Osteocyte (in vitro differentiated cells): ENCODE data around the gene HPS6. TPM values are rescaled to one million over a fixed set of nuclear protein-coding genes. Genes with fewer than 3 reads are reported as not detected.

Experiments used
- DNase-seq: peaks from one replicate; pipeline ENCODE4 v3.0.0; 2021; ENCODE audit warnings: mixed read lengths; ENCODE audit not compliant: unreplicated experiment; ENCODE audit errors: extremely low spot score
- H3K27ac Mint-ChIP-seq: one replicate; pipeline ENCODE4 v1.8.0; 2021; ENCODE audit warnings: mild to moderate bottlenecking, mixed read lengths; ENCODE audit not compliant: unreplicated experiment
- H3K27me3 Mint-ChIP-seq: one replicate; pipeline ENCODE4 v1.8.0; 2021; ENCODE audit warnings: mixed read lengths; ENCODE audit not compliant: unreplicated experiment
- H3K36me3 Mint-ChIP-seq: one replicate; pipeline ENCODE4 v1.8.0; 2021; ENCODE audit warnings: mixed read lengths; ENCODE audit not compliant: unreplicated experiment
- H3K4me1 Mint-ChIP-seq: one replicate; pipeline ENCODE4 v1.8.0; 2021; ENCODE audit warnings: mixed read lengths; ENCODE audit not compliant: unreplicated experiment
- H3K4me3 Mint-ChIP-seq: one replicate; pipeline ENCODE4 v1.8.0; 2021; ENCODE audit warnings: mild to moderate bottlenecking, moderate library complexity, mixed read lengths; ENCODE audit not compliant: unreplicated experiment
- H3K9me3 Mint-ChIP-seq: one replicate; pipeline ENCODE4 v1.8.0; 2021; ENCODE audit warnings: mixed read lengths; ENCODE audit not compliant: unreplicated experiment
- long read RNA-seq: library from polyadenylated mRNA; unstranded; transcript quantifications from one replicate; pipeline ENCODE4 v2.0.0, GENCODE V29; 2021
- total RNA-seq: library from RNA; stranded (reverse); gene quantifications from 2 replicates; pipeline ENCODE4 v1.2.1, GENCODE V29; 2021
- TF ChIP-seq, protein P1 (sequence below): fragments of 200-600 bp; sonication (generic); IDR thresholded peaks from 2 replicates; pipeline ENCODE4 v1.5.0; 2021; ENCODE audit warnings: antibody characterized with exemption, mild to moderate bottlenecking, moderate library complexity

HPS6 gene
- total RNA-seq = 21.5 and 22.2 TPM in 2 replicates
- long read RNA-seq, partial matches to known transcripts = 0 of 2 reads
- long read RNA-seq, other reads (novel, unspliced or antisense) = 0 of 2 reads

DNA sequence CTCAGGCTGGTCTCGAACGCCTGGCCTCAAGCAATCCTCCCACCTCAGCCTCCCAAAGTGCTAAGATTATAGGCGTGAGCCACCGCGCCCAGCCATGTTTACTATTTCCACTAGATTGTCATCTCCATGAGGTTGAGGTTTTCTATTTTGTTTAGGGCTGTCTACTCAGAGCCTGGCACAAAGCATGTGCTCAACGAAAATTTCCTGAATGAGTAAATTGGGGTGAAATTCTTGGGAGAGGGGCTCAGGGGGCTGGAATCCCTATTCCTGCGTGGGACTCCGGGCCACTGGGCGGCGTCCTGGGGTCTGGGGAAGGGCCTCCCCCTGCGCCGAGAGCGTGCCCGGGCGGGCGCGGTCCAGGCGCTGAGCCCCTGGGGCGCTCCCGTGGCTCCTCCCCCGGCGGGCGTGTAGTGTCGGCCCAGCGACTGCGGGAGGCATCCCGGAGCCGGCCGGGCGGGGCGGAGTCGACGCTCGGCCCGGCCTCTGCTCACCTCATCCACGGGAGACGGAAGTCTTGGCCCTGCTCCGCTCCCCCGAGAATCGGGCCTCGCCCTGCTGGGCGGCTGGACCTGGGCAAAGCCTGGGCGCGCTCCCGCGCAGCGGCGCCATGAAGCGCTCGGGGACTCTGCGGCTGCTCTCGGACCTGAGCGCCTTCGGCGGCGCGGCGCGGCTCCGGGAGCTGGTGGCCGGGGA, at the start of gene HPS6:
Gene HPS6, plus strand, starts transcription at position 482 of the 693 bp plus-strand sequence. Its CDS starts 126 bp downstream, at position 608.
- peak; percentile 96 for DNase-seq
- no peaks in the 10 kb centered on the region for H3K27me3 Mint-ChIP-seq
- peaks cover 19% of the 10 kb centered on the region for H3K4me1 Mint-ChIP-seq
- TF ChIP-seq, protein P1, sequence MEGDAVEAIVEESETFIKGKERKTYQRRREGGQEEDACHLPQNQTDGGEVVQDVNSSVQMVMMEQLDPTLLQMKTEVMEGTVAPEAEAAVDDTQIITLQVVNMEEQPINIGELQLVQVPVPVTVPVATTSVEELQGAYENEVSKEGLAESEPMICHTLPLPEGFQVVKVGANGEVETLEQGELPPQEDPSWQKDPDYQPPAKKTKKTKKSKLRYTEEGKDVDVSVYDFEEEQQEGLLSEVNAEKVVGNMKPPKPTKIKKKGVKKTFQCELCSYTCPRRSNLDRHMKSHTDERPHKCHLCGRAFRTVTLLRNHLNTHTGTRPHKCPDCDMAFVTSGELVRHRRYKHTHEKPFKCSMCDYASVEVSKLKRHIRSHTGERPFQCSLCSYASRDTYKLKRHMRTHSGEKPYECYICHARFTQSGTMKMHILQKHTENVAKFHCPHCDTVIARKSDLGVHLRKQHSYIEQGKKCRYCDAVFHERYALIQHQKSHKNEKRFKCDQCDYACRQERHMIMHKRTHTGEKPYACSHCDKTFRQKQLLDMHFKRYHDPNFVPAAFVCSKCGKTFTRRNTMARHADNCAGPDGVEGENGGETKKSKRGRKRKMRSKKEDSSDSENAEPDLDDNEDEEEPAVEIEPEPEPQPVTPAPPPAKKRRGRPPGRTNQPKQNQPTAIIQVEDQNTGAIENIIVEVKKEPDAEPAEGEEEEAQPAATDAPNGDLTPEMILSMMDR = peak; percentile 29
- H3K4me3 Mint-ChIP-seq = peak within 1 kb of the TSS; percentile 83
- H3K9me3 Mint-ChIP-seq = no peaks in the 10 kb centered on the region
- H3K36me3 Mint-ChIP-seq = no peaks in the 10 kb centered on the region
- H3K27ac Mint-ChIP-seq = peak within 1 kb of the TSS; percentile 82

DNA sequence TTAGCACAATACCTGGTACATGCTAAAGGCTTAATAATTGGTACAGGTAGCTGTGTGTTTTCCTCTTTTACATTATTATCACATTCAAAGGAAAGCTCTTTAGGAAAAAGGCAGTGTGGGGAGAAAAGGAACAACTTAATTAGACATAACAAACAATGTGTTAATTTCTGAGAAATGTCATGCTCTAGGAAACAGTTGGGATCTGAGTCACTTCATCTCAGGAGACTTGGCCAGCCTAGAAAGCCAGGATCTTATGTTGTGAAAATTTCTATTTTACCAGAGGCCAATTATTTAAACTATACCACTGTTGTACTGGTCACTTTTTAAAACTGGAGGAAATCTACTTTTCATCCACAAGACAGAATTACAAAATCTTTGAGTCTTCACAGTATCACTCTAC, 48.7 kb upstream of the HPS6 start:
- TF ChIP-seq, protein P1 = no peak
- no peak for DNase-seq
- H3K36me3 Mint-ChIP-seq = peaks cover 24% of the 10 kb centered on the region

DNA sequence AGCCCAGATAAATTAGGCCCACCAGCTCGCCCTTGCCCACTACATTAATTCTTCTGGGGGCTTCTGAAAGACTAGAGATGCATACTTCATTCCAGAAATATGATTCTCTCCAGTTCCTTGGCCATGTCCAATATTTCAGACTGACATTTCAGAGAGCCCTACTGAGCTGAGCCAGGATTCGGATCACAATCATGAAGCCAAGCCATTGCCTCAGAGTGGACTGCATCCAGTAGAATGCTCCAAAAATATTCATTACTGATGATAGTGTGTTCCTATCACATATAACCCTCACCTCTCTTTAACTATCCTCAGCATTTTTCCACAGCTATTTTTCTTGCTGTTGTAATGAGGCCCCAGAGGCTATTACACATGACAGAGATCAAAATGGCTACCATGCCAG, 47.9 kb upstream of the HPS6 start:
- Mint-ChIP-seq H3K4me1 (no peaks in the 10 kb centered on the region), H3K27ac (no peak overlapping the region), H3K36me3 (peaks cover 26% of the 10 kb centered on the region), H3K27me3 (no peaks in the 10 kb centered on the region), H3K4me3 (no peak overlapping the region), H3K9me3 (no peaks in the 10 kb centered on the region)
- TF ChIP-seq, protein P1 = no peak
- no peak for DNase-seq

More for the DNA sequence above, 48.7 kb upstream of the HPS6 start:
- Mint-ChIP-seq H3K4me3 (no peak overlapping the region), H3K27ac (no peak overlapping the region), H3K27me3 (no peaks in the 10 kb centered on the region), H3K9me3 (no peaks in the 10 kb centered on the region), H3K4me1 (no peaks in the 10 kb centered on the region)

DNA sequence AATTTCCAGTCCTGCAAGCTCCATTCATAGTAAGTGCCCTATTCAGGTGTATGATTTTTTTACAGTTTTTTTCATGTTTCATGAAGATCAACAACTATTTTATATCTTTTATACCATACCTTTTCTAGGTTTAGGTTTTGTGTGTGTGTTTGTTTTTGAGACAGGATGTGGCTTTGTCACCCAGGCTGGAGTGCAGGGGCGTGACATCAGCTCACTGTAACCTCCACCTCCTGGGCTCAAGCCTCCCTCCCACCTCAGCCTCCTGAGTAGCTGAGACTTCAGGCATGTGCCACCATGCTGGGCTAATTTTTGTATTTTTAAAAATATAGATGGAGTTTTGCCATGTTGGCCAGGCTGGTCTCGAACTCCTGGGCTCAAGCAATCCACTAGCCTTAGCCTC, 44.2 kb upstream of the HPS6 start:
- Mint-ChIP-seq H3K27ac (no peak overlapping the region), H3K9me3 (no peaks in the 10 kb centered on the region), H3K36me3 (peaks cover 38% of the 10 kb centered on the region), H3K4me1 (no peaks in the 10 kb centered on the region), H3K27me3 (no peaks in the 10 kb centered on the region), H3K4me3 (no peak overlapping the region)
- DNase-seq = no peak
- TF ChIP-seq, protein P1 = no peak

DNA sequence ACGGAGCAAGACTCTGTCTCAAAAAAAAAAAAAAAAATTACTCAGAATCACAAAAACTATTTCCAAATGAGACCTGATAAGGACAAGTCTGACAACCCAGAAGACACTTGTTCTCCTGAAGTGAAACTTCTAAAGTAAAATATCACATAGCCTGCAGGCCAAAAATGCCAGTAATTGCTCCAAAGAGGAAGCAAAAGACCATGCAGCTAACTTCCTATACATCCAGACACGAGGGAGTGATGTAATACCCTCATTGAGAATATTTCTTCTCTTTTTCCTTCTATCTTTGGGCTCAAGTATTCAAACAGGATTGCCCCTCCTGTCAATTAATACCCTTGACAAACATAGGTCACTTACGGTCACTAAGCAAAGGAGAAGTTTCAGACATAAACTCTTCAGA, 40.4 kb upstream of the HPS6 start:
- Mint-ChIP-seq H3K9me3 (no peaks in the 10 kb centered on the region), H3K36me3 (peaks cover 38% of the 10 kb centered on the region), H3K27me3 (no peaks in the 10 kb centered on the region), H3K4me1 (no peaks in the 10 kb centered on the region), H3K27ac (no peak overlapping the region), H3K4me3 (no peak overlapping the region)
- no peak for DNase-seq
- TF ChIP-seq, protein P1 = no peak
